GM12875 (cell line): ENCODE results near the gene ADK.

Experiments
- H3K4me3 ChIP-seq: one replicate; pipeline ENCODE4 v1.5.1; 2011; ENCODE audit warnings: low read depth, low read length, control low read depth
- CTCF ChIP-seq: IDR thresholded peaks from 2 replicates; pipeline ENCODE4 v1.5.1; 2011; ENCODE audit warnings: low read depth, mild to moderate bottlenecking, control low read depth, inconsistent platforms, low read length, moderate library complexity, borderline replicate concordance; ENCODE audit not compliant: insufficient read depth

ADK gene

GRCh38 chr10:74300666-74301065 is 149.6 kb downstream of the ADK start:
- H3K4me3 ChIP-seq: no peak overlapping the region
- TF ChIP-seq CTCF: no peak

- no peak for TF ChIP-seq CTCF
- H3K4me3 ChIP-seq: no peak overlapping the region
Observed at GRCh38 chr10:74305730-74306129, 154.7 kb downstream of the ADK start.

- no peak overlapping the region for H3K4me3 ChIP-seq
- no peak for TF ChIP-seq CTCF
Observed at GRCh38 chr10:74306227-74306982, 155.4 kb downstream of the ADK start.

GRCh38 chr10:74307061-74307651 is 156.1 kb downstream of the ADK start:
- H3K4me3 ChIP-seq: no peak overlapping the region
- no peak for TF ChIP-seq CTCF

GRCh38 chr10:74310652-74311257 is 159.7 kb downstream of the ADK start:
- no peak overlapping the region for H3K4me3 ChIP-seq
- TF ChIP-seq CTCF: no peak

- no peak overlapping the region for H3K4me3 ChIP-seq
- TF ChIP-seq CTCF: no peak
Observed at GRCh38 chr10:74314166-74314565, 163.1 kb downstream of the ADK start.

- no peak for TF ChIP-seq CTCF
Observed at GRCh38 chr10:74320026-74320425, 169.0 kb downstream of the ADK start.

More at GRCh38 chr10:74320026-74320425, 169.0 kb downstream of the ADK start:
- no peak overlapping the region for H3K4me3 ChIP-seq
